Thoracic aorta endothelial cell (primary cell): ENCODE results near the gene TACR1. TPM values are rescaled to one million over a fixed set of nuclear protein-coding genes. Genes with fewer than 3 reads are reported as not detected.

Experiments
- small RNA-seq: library from RNA; depleted of rRNA; stranded (forward); fragments of <200 nt; gene quantifications from one replicate; pipeline ENCODE3, GENCODE V24; 2012
- total RNA-seq: library from RNA; depleted of rRNA; stranded (reverse); fragments of >200 nt; gene quantifications from 2 replicates; pipeline ENCODE4 v1.2.3, GENCODE V29; 2012

TACR1 gene, protein sequence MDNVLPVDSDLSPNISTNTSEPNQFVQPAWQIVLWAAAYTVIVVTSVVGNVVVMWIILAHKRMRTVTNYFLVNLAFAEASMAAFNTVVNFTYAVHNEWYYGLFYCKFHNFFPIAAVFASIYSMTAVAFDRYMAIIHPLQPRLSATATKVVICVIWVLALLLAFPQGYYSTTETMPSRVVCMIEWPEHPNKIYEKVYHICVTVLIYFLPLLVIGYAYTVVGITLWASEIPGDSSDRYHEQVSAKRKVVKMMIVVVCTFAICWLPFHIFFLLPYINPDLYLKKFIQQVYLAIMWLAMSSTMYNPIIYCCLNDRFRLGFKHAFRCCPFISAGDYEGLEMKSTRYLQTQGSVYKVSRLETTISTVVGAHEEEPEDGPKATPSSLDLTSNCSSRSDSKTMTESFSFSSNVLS
- not detected in 2 replicates for total RNA-seq

GRCh38 chr2:75199428-75200011 is at the start of gene TACR1:
Gene TACR1, minus strand, starts transcription at chr2:75199520. Its CDS starts 586 bp downstream, at chr2:75198934.

Small RNAs within 50 kb of the gene (small RNA-seq; reads per million reads assigned to genes)
- gene MIR5000 = 1.5 reads per million, percentile 36 among the genes with 10 or more reads in this experiment

Other genes with a start within 250 kb of the TACR1 start
- gene POLE4, start 240.9 kb downstream of the TACR1 start, total RNA-seq = 12.9 and 27.4 TPM in 2 replicates